Endothelial cell (in vitro differentiated cells): ENCODE results near the gene GMDS. TPM values are rescaled to one million over a fixed set of nuclear protein-coding genes. Genes with fewer than 3 reads are reported as not detected.

Experiments used
- DNase-seq: peaks from one replicate; pipeline ENCODE4 v3.0.0; 2021; ENCODE audit warnings: low spot score
- H3K27ac Mint-ChIP-seq: one replicate; pipeline ENCODE4 v1.8.0; 2021; ENCODE audit warnings: mixed read lengths, inconsistent platforms; ENCODE audit not compliant: unreplicated experiment
- H3K27me3 Mint-ChIP-seq: one replicate; pipeline ENCODE4 v1.8.0; 2021; ENCODE audit warnings: mild to moderate bottlenecking, moderate library complexity, mixed read lengths, inconsistent platforms; ENCODE audit not compliant: unreplicated experiment
- H3K36me3 Mint-ChIP-seq: one replicate; pipeline ENCODE4 v1.8.0; 2021; ENCODE audit warnings: mild to moderate bottlenecking, low read depth, mixed read lengths, inconsistent platforms; ENCODE audit not compliant: unreplicated experiment
- H3K4me1 Mint-ChIP-seq: one replicate; pipeline ENCODE4 v1.8.0; 2021; ENCODE audit warnings: mild to moderate bottlenecking, mixed read lengths, inconsistent platforms; ENCODE audit not compliant: unreplicated experiment
- H3K4me3 Mint-ChIP-seq: one replicate; pipeline ENCODE4 v1.8.0; 2021; ENCODE audit warnings: mild to moderate bottlenecking, mixed read lengths, inconsistent platforms; ENCODE audit not compliant: unreplicated experiment
- H3K9me3 Mint-ChIP-seq: one replicate; pipeline ENCODE4 v1.8.0; 2021; ENCODE audit warnings: mixed read lengths, inconsistent platforms; ENCODE audit not compliant: unreplicated experiment
- CTCF ChIP-seq: fragments of 200-600 bp; sonication (generic); IDR thresholded peaks from one replicate; pipeline ENCODE4 v1.5.0; 2021; ENCODE audit warnings: antibody characterized with exemption; ENCODE audit not compliant: unreplicated experiment
- total RNA-seq: library from RNA; stranded (reverse); fragmentation: NEBNext Ultra II Directional; extraction: Animal tissue kit (Norgen Biotek cat#: 25700); gene quantifications from one replicate; pipeline ENCODE4 v1.2.1, GENCODE V29; 2021; ENCODE audit not compliant: unreplicated experiment

Gene GMDS
- total RNA-seq, 1 donor from 2014 or later: 36.0 TPM

GRCh38 chr6:1624851-1625781 lies 620.3 kb downstream of the GMDS start:
- H3K4me1 Mint-ChIP-seq: peaks cover 71% of the 10 kb centered on the region
- H3K9me3 Mint-ChIP-seq: no peaks in the 10 kb centered on the region
- peaks cover 14% of the 10 kb centered on the region for H3K27me3 Mint-ChIP-seq
- H3K27ac Mint-ChIP-seq: peak overlapping the region; percentile 51
- H3K4me3 Mint-ChIP-seq: peak overlapping the region; percentile 90
- H3K36me3 Mint-ChIP-seq: peaks cover 9% of the 10 kb centered on the region
- DNase-seq: peak; percentile 46
- no peak for TF ChIP-seq CTCF

- no peak overlapping the region for H3K27ac Mint-ChIP-seq
- DNase-seq: peak; percentile 42
- H3K4me1 Mint-ChIP-seq: peaks cover 65% of the 10 kb centered on the region
Measured at GRCh38 chr6:1624058-1624850, 621.2 kb downstream of the GMDS start.

GRCh38 chr6:1623769-1624057 lies 621.7 kb downstream of the GMDS start:
- Mint-ChIP-seq H3K27me3 (peaks cover 14% of the 10 kb centered on the region), H3K27ac (peak overlapping the region; percentile 64), H3K4me1 (peaks cover 60% of the 10 kb centered on the region), H3K4me3 (peak overlapping the region; percentile 91), H3K36me3 (peaks cover 10% of the 10 kb centered on the region), H3K9me3 (no peaks in the 10 kb centered on the region)
- TF ChIP-seq CTCF: no peak
- DNase-seq: no peak

More at GRCh38 chr6:1624058-1624850, 621.2 kb downstream of the GMDS start:
- Mint-ChIP-seq H3K36me3 (peaks cover 9% of the 10 kb centered on the region), H3K9me3 (no peaks in the 10 kb centered on the region), H3K27me3 (peaks cover 14% of the 10 kb centered on the region), H3K4me3 (peak overlapping the region; percentile 62)
- TF ChIP-seq CTCF: no peak

GRCh38 chr6:1622851-1623768 lies 622.3 kb downstream of the GMDS start:
- Mint-ChIP-seq H3K9me3 (no peaks in the 10 kb centered on the region), H3K4me3 (peak overlapping the region; percentile 91), H3K27me3 (peaks cover 13% of the 10 kb centered on the region), H3K4me1 (peaks cover 60% of the 10 kb centered on the region), H3K27ac (peak overlapping the region; percentile 64), H3K36me3 (peaks cover 14% of the 10 kb centered on the region)
- no peak for TF ChIP-seq CTCF
- no peak for DNase-seq
